ENCODE measurements around the gene EHBP1L1.

DNA sequence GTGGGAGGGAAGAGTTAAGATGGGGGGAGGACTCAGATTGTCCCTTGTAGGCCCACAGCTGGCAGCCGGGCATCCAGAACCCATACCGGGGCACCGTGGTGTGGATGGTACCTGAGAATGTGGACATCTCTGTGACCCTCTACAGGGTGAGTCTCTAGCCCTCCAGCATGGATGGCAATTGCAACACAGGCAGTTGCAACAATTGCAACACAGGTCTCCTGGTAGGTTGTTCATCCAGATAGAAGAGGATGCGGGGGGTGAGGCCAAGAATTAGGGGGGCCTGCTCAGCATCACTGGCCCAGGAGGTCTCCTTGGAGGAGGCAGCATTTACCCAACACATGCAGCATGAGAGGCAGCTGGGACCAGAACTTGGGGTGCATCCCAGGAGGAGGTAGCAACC is 3.4 kb downstream of the EHBP1L1 start:
- TF ChIP-seq, protein P1, sequence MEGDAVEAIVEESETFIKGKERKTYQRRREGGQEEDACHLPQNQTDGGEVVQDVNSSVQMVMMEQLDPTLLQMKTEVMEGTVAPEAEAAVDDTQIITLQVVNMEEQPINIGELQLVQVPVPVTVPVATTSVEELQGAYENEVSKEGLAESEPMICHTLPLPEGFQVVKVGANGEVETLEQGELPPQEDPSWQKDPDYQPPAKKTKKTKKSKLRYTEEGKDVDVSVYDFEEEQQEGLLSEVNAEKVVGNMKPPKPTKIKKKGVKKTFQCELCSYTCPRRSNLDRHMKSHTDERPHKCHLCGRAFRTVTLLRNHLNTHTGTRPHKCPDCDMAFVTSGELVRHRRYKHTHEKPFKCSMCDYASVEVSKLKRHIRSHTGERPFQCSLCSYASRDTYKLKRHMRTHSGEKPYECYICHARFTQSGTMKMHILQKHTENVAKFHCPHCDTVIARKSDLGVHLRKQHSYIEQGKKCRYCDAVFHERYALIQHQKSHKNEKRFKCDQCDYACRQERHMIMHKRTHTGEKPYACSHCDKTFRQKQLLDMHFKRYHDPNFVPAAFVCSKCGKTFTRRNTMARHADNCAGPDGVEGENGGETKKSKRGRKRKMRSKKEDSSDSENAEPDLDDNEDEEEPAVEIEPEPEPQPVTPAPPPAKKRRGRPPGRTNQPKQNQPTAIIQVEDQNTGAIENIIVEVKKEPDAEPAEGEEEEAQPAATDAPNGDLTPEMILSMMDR (conservative IDR thresholded peaks at IDR 0.05; ENCODE audit: low read length) = no peak
- TF ChIP-seq EZH2phosphoT487 (IDR thresholded peaks at IDR 0.05; ENCODE audit: borderline replicate concordance, low read depth, low read length) = no peak

All from OCI-LY7 (cell line).